OCI-LY3 (cell line): ENCODE measurements around the gene POPDC3.

ENCODE experiments used
- H2AFZ ChIP-seq: fragments of 200-600, 300-600 bp; shearing (Covaris generic); 2 replicates; pipeline ENCODE4 v1.6.0; 2014; ENCODE audit warnings: antibody characterized with exemption, low read depth, low read length
- H3K27ac ChIP-seq: fragments of 200-600, 300-600 bp; sonication (generic); 2 replicates; pipeline ENCODE4 v1.5.1; 2014; ENCODE audit warnings: mild to moderate bottlenecking, low read length, moderate library complexity, mixed read lengths
- H3K27me3 ChIP-seq: fragments of 200-600, 300-600 bp; sonication (generic); 2 replicates; pipeline ENCODE4 v1.6.1; 2014; ENCODE audit warnings: low read depth, low read length, mixed read lengths
- H3K36me3 ChIP-seq: fragments of 200-600, 300-600 bp; sonication (generic); replicated peaks from 2 replicates; pipeline ENCODE3; 2014; ENCODE audit warnings: low read depth, low read length, mixed read lengths
- H3K4me1 ChIP-seq: fragments of 300-600, 200-600 bp; sonication (generic); 2 replicates; pipeline ENCODE4 v1.6.1; 2014; ENCODE audit warnings: low read length, mixed read lengths
- H3K4me2 ChIP-seq: fragments of 200-600, 300-600 bp; sonication (generic); 2 replicates; pipeline ENCODE4 v1.6.1; 2014; ENCODE audit warnings: low read length, mixed read lengths
- H3K4me3 ChIP-seq: fragments of 300-600, 200-600 bp; sonication (generic); 2 replicates; pipeline ENCODE4 v1.5.1; 2014; ENCODE audit warnings: antibody characterized with exemption, mild to moderate bottlenecking, low read length, moderate library complexity
- H3K79me2 ChIP-seq: fragments of 300-600, 200-600 bp; shearing (Covaris generic); 2 replicates; pipeline ENCODE4 v1.6.1; 2014; ENCODE audit warnings: mild to moderate bottlenecking, low read length, mixed read lengths
- H3K9ac ChIP-seq: fragments of 300-600, 200-600 bp; shearing (Covaris generic); 2 replicates; pipeline ENCODE4 v1.6.0; 2014; ENCODE audit warnings: mild to moderate bottlenecking, low read length, moderate library complexity
- H3K9me3 ChIP-seq: fragments of 200-600, 300-600 bp; shearing (Covaris generic); 2 replicates; pipeline ENCODE4 v1.6.1; 2014; ENCODE audit warnings: low read length, mixed read lengths; ENCODE audit not compliant: insufficient read depth
- H4K20me1 ChIP-seq: fragments of 200-600, 300-600 bp; sonication (generic); 2 replicates; pipeline ENCODE4 v1.6.1; 2016; ENCODE audit warnings: low read length, mixed read lengths; ENCODE audit not compliant: insufficient read depth
- CTCF ChIP-seq: fragments of 200-600, 300-600 bp; sonication (generic); IDR thresholded peaks from 2 replicates; pipeline ENCODE4 v1.5.1; 2014; ENCODE audit warnings: antibody characterized with exemption, low read length, low read depth
- EZH2phosphoT487 ChIP-seq: fragments of 200-600 bp; shearing (Covaris generic); IDR thresholded peaks from 2 replicates; pipeline ENCODE4 v1.6.1; 2018; ENCODE audit warnings: antibody characterized with exemption, mixed run types, low read depth

Gene POPDC3

DNA sequence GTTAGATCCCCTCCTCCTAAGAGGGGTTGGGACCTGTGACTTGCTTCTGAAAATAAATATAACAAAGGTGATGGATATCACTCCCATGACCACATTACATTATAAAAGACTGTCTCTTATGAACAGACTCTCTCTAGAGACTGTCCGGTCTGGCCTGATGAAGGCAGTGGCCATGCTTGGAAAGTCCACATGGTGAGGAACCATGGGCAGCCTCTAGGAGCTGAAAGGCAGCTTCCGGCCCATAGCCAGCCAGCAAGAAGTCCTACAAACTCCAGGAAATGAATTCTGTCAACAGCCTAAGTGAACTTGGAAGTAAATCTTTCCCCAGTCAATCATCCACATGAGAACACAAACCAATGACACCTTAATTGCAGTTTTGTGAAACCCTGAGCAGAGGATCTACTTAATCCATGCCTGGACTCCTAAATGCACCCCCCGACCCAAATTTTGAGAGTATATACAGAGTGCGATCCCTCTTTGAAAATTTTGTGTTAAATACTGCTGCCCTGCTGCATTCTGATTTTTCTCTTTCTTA lies 2.2 kb upstream of the POPDC3 start:
- H3K79me2 ChIP-seq: no peaks in the 10 kb centered on the region

DNA sequence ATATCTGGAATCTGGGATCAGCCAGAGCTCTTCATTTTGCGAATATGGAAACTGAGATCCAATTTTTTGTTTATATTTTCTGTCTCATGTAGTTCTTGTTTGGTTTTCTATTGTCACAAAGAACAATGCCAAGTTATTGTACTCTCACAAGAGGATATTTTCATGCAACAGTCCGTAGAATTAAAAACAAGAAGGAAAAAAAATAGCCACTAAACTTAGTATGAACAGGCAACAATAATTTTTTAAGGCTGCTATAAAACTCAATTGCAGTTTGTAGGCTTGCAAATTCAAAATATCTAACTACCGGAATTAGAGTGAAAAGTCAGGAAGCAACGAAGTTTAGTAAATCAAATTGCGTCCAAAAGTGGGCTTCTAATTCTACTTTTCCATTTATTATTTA lies 1.2 kb downstream of the POPDC3 start:
- no peaks in the 10 kb centered on the region for H4K20me1 ChIP-seq
- no peak overlapping the region for H3K4me2 ChIP-seq
- no peaks in the 10 kb centered on the region for H3K36me3 ChIP-seq
- H3K27ac ChIP-seq: no peak overlapping the region
- H3K27me3 ChIP-seq: no peaks in the 10 kb centered on the region
- H3K4me1 ChIP-seq: no peaks in the 10 kb centered on the region
- H2AFZ ChIP-seq: no peak overlapping the region
- no peaks in the 10 kb centered on the region for H3K9me3 ChIP-seq
- H3K4me3 ChIP-seq: no peak overlapping the region
- no peak overlapping the region for H3K9ac ChIP-seq
- TF ChIP-seq EZH2phosphoT487 (no peak), CTCF (no peak)
- H3K79me2 ChIP-seq: no peaks in the 10 kb centered on the region

More for the DNA sequence above, 2.2 kb upstream of the POPDC3 start:
- no peaks in the 10 kb centered on the region for H3K27me3 ChIP-seq
- no peak for TF ChIP-seq EZH2phosphoT487
- no peak for TF ChIP-seq CTCF
- no peak overlapping the region for H3K27ac ChIP-seq
- no peaks in the 10 kb centered on the region for H3K9me3 ChIP-seq
- H3K9ac ChIP-seq: no peak overlapping the region
- no peaks in the 10 kb centered on the region for H3K36me3 ChIP-seq
- H4K20me1 ChIP-seq: no peaks in the 10 kb centered on the region
- no peak overlapping the region for H3K4me3 ChIP-seq
- no peak overlapping the region for H2AFZ ChIP-seq
- no peaks in the 10 kb centered on the region for H3K4me1 ChIP-seq
- H3K4me2 ChIP-seq: no peak overlapping the region

- no peak overlapping the region for H3K4me2 ChIP-seq
- no peaks in the 10 kb centered on the region for H3K36me3 ChIP-seq
- H3K27ac ChIP-seq: no peak overlapping the region
- no peaks in the 10 kb centered on the region for H3K79me2 ChIP-seq
- no peaks in the 10 kb centered on the region for H4K20me1 ChIP-seq
- H3K27me3 ChIP-seq: no peaks in the 10 kb centered on the region
- no peaks in the 10 kb centered on the region for H3K9me3 ChIP-seq
- TF ChIP-seq CTCF: no peak
- no peak for TF ChIP-seq EZH2phosphoT487
- H3K4me3 ChIP-seq: no peak overlapping the region
- H3K4me1 ChIP-seq: no peaks in the 10 kb centered on the region
- no peak overlapping the region for H2AFZ ChIP-seq
- no peak overlapping the region for H3K9ac ChIP-seq
Measured at GRCh38 chr6:105178110-105178509, 1.7 kb downstream of the POPDC3 start.

GRCh38 chr6:105177556-105177955 lies 2.3 kb downstream of the POPDC3 start:
- Histone ChIP-seq H4K20me1 (no peaks in the 10 kb centered on the region), H3K9ac (no peak overlapping the region), H3K4me3 (no peak overlapping the region), H2AFZ (no peak overlapping the region), H3K4me1 (no peaks in the 10 kb centered on the region), H3K79me2 (no peaks in the 10 kb centered on the region), H3K27ac (no peak overlapping the region), H3K27me3 (no peaks in the 10 kb centered on the region), H3K36me3 (no peaks in the 10 kb centered on the region), H3K9me3 (no peaks in the 10 kb centered on the region), H3K4me2 (no peak overlapping the region)
- TF ChIP-seq EZH2phosphoT487 (no peak), CTCF (no peak)
